HepG2 (cell line): ENCODE measurements around the gene YWHAQ. TPM values are rescaled to one million over a fixed set of nuclear protein-coding genes. Genes with fewer than 3 reads are reported as not detected.

Experiments used
- DZIP1 ChIP-seq: sonication (generic); formaldehyde crosslinking; IDR thresholded peaks from 2 replicates; pipeline ENCODE4 v1.5.0; 2020; ENCODE audit warnings: mild to moderate bottlenecking, missing genetic modification reagents
- HMGXB4 ChIP-seq, 2 experiments: sonication (generic) in 1 of 2; formaldehyde crosslinking in 1 of 2; IDR thresholded peaks; 2 replicates each; pipeline versions ENCODE4 v1.4.0 to v1.6.1; 2018 to 2020; ENCODE audit warnings: missing genetic modification reagents in 2 of 2, borderline replicate concordance in 1 of 2, low read depth in 1 of 2, mild to moderate bottlenecking in 1 of 2, missing biosample characterization in 1 of 2
- HOMEZ ChIP-seq: IDR thresholded peaks from 2 replicates; pipeline ENCODE4 v1.6.1; 2016; ENCODE audit warnings: low read depth
- KLF9 ChIP-seq: IDR thresholded peaks from 2 replicates; pipeline ENCODE4 v1.6.1; 2016; ENCODE audit warnings: low read depth
- SMC3 ChIP-seq: IDR thresholded peaks from 2 replicates; pipeline ENCODE4 v1.6.1; 2011; ENCODE audit warnings: low read length, improper control_type of control experiment
- SNAI1 ChIP-seq: sonication (generic); formaldehyde crosslinking; IDR thresholded peaks from 2 replicates; pipeline ENCODE4 v1.5.0; 2020; ENCODE audit warnings: mild to moderate bottlenecking, missing genetic modification reagents, borderline replicate concordance
- TMF1 ChIP-seq: sonication (generic); formaldehyde crosslinking; IDR thresholded peaks from 2 replicates; pipeline ENCODE4 v1.8.1; 2022; ENCODE audit warnings: low read depth, missing genetic modification reagents
- ZBTB7A ChIP-seq: sonication (generic); formaldehyde crosslinking; IDR thresholded peaks from 2 replicates; pipeline ENCODE4 v1.8.0; 2022; ENCODE audit warnings: mild to moderate bottlenecking, missing genetic modification reagents
- ZNF343 ChIP-seq: sonication (generic); formaldehyde crosslinking; IDR thresholded peaks from 2 replicates; pipeline ENCODE4 v1.4.0; 2020; ENCODE audit warnings: mild to moderate bottlenecking, missing genetic modification reagents
- ZNF550 ChIP-seq: sonication (generic); formaldehyde crosslinking; IDR thresholded peaks from 2 replicates; pipeline ENCODE4 v1.4.0; 2020; ENCODE audit warnings: mild to moderate bottlenecking, missing genetic modification reagents, borderline replicate concordance
- ZNF598 ChIP-seq: sonication (generic); formaldehyde crosslinking; IDR thresholded peaks from 2 replicates; pipeline ENCODE4 v1.5.1; 2020; ENCODE audit warnings: mild to moderate bottlenecking, missing genetic modification reagents, borderline replicate concordance
- ZNF747 ChIP-seq: sonication (generic); formaldehyde crosslinking; IDR thresholded peaks from 2 replicates; pipeline ENCODE4 v1.8.1; 2023; ENCODE audit warnings: missing genetic modification reagents, mild to moderate bottlenecking, borderline replicate concordance
- ZNF75D ChIP-seq: sonication (generic); formaldehyde crosslinking; IDR thresholded peaks from 2 replicates; pipeline ENCODE4 v1.8.1; 2023; ENCODE audit warnings: missing genetic modification reagents, mild to moderate bottlenecking, borderline replicate concordance
- ZNF816 ChIP-seq: sonication (generic); formaldehyde crosslinking; IDR thresholded peaks from 2 replicates; pipeline ENCODE4 v1.8.0; 2022; ENCODE audit warnings: missing genetic modification reagents, mild to moderate bottlenecking, borderline replicate concordance
- ZSCAN5A ChIP-seq: sonication (generic); formaldehyde crosslinking; IDR thresholded peaks from 2 replicates; pipeline ENCODE4 v1.8.0; 2022; ENCODE audit warnings: mild to moderate bottlenecking, missing genetic modification reagents, borderline replicate concordance
- polyA plus RNA-seq, 8 experiments: library from polyadenylated mRNA; depleted of rRNA in 3 of 8; stranded (reverse) in 7 of 8; unstranded in 1 of 8; fragments of >200 nt; fragmentation: Illumina TruSeq in 4 of 8; extraction: Trizol in 4 of 8; gene quantifications; 2 replicates each; pipeline versions ENCODE4 v1.2.1 to v1.2.3, GENCODE V29; 2011 to 2016; ENCODE audit warnings: low read depth in 4 of 8, missing spikeins in 1 of 8, mixed read lengths in 1 of 8; ENCODE audit not compliant: insufficient read depth in 1 of 8
- total RNA-seq, 5 experiments: library from RNA; depleted of rRNA; stranded (reverse); fragments of >200 nt; fragmentation: Illumina TruSeq; extraction: Trizol; gene quantifications; 2 replicates each; pipeline ENCODE4 v1.2.3, GENCODE V29; 2016; ENCODE audit warnings: low read depth in 1 of 5

The YWHAQ gene
- total and polyA plus RNA-seq, 2 of the 13 experiments (the other 11 are each of a cell fraction or from before 2014, with no cell fraction given), result 160 to 304 TPM

- TF ChIP-seq TMF1, result peak; percentile 84
- no peak for TF ChIP-seq SNAI1 (CRISPR knock-in tag)
- peak; percentile 28 to 66; a peak in 2 of 4 replicates for TF ChIP-seq HMGXB4 (CRISPR knock-in tag; IDR thresholded peaks at IDR 0.05; ENCODE audit: borderline replicate concordance in 1 of 2, low read depth in 1 of 2)
- peak; percentile 95 for TF ChIP-seq ZNF747 (CRISPR knock-in tag)
- TF ChIP-seq ZNF75D (CRISPR knock-in tag), result no peak
- peak; percentile 69 for TF ChIP-seq ZBTB7A (CRISPR knock-in tag)
- no peak for TF ChIP-seq SMC3
- no peak; the same call in 1 of the 2 replicates for TF ChIP-seq DZIP1
- peak; percentile 99 for TF ChIP-seq ZNF343
- TF ChIP-seq ZNF550 (CRISPR knock-in tag), result peak; percentile 96
- 0 out of 2 replicates have a peak, but pooled peaks have one; percentile 31 for TF ChIP-seq KLF9
- peak; percentile 63; the same call in 1 of the 2 replicates for TF ChIP-seq HOMEZ
- no peak for TF ChIP-seq ZNF816 (CRISPR knock-in tag)
- TF ChIP-seq ZNF598, result peak; percentile 93; the same call in 1 of the 2 replicates
- TF ChIP-seq ZSCAN5A (CRISPR knock-in tag), result peak; percentile 84; the same call in 1 of the 2 replicates
Observed at GRCh38 chr2:9630736-9631552, at the start of gene YWHAQ (continued).
